Endothelial cell (in vitro differentiated cells): ENCODE data around the gene ITPK1. TPM values are rescaled to one million over a fixed set of nuclear protein-coding genes. Genes with fewer than 3 reads are reported as not detected.

Experiments
- DNase-seq: peaks from one replicate; pipeline ENCODE4 v3.0.0; 2021; ENCODE audit warnings: low spot score
- H3K27ac Mint-ChIP-seq: one replicate; pipeline ENCODE4 v1.8.0; 2021; ENCODE audit warnings: mixed read lengths, inconsistent platforms; ENCODE audit not compliant: unreplicated experiment
- H3K27me3 Mint-ChIP-seq: one replicate; pipeline ENCODE4 v1.8.0; 2021; ENCODE audit warnings: mild to moderate bottlenecking, moderate library complexity, mixed read lengths, inconsistent platforms; ENCODE audit not compliant: unreplicated experiment
- H3K36me3 Mint-ChIP-seq: one replicate; pipeline ENCODE4 v1.8.0; 2021; ENCODE audit warnings: mild to moderate bottlenecking, low read depth, mixed read lengths, inconsistent platforms; ENCODE audit not compliant: unreplicated experiment
- H3K4me1 Mint-ChIP-seq: one replicate; pipeline ENCODE4 v1.8.0; 2021; ENCODE audit warnings: mild to moderate bottlenecking, mixed read lengths, inconsistent platforms; ENCODE audit not compliant: unreplicated experiment
- H3K4me3 Mint-ChIP-seq: one replicate; pipeline ENCODE4 v1.8.0; 2021; ENCODE audit warnings: mild to moderate bottlenecking, mixed read lengths, inconsistent platforms; ENCODE audit not compliant: unreplicated experiment
- H3K9me3 Mint-ChIP-seq: one replicate; pipeline ENCODE4 v1.8.0; 2021; ENCODE audit warnings: mixed read lengths, inconsistent platforms; ENCODE audit not compliant: unreplicated experiment
- CTCF ChIP-seq: fragments of 200-600 bp; sonication (generic); IDR thresholded peaks from one replicate; pipeline ENCODE4 v1.5.0; 2021; ENCODE audit warnings: antibody characterized with exemption; ENCODE audit not compliant: unreplicated experiment
- total RNA-seq: library from RNA; stranded (reverse); fragmentation: NEBNext Ultra II Directional; extraction: Animal tissue kit (Norgen Biotek cat#: 25700); gene quantifications from one replicate; pipeline ENCODE4 v1.2.1, GENCODE V29; 2021; ENCODE audit not compliant: unreplicated experiment

Gene ITPK1
- total RNA-seq, 1 donor from 2014 or later = 39.2 TPM

GRCh38 chr14:93046705-93047050 is 69.0 kb downstream of the ITPK1 start:
- no peaks in the 10 kb centered on the region for H3K9me3 Mint-ChIP-seq
- DNase-seq = no peak
- H3K36me3 Mint-ChIP-seq = no peaks in the 10 kb centered on the region
- peaks cover 12% of the 10 kb centered on the region for H3K27me3 Mint-ChIP-seq
- no peak for TF ChIP-seq CTCF
- H3K4me1 Mint-ChIP-seq = peaks cover 51% of the 10 kb centered on the region
- H3K27ac Mint-ChIP-seq = no peak overlapping the region
- no peak overlapping the region for H3K4me3 Mint-ChIP-seq

- peaks cover 51% of the 10 kb centered on the region for H3K4me1 Mint-ChIP-seq
- DNase-seq = no peak
- H3K27me3 Mint-ChIP-seq = peaks cover 12% of the 10 kb centered on the region
- no peak for TF ChIP-seq CTCF
- no peak overlapping the region for H3K27ac Mint-ChIP-seq
- H3K9me3 Mint-ChIP-seq = no peaks in the 10 kb centered on the region
- no peaks in the 10 kb centered on the region for H3K36me3 Mint-ChIP-seq
- H3K4me3 Mint-ChIP-seq = no peak overlapping the region
These were observed 69.6 kb downstream of the ITPK1 start for GRCh38 chr14:93045965-93046704.

- H3K4me1 Mint-ChIP-seq = peaks cover 48% of the 10 kb centered on the region
- no peaks in the 10 kb centered on the region for H3K9me3 Mint-ChIP-seq
These were observed 70.5 kb downstream of the ITPK1 start for GRCh38 chr14:93045211-93045674.

GRCh38 chr14:93044556-93044955 is 71.2 kb downstream of the ITPK1 start:
- H3K27ac Mint-ChIP-seq = no peak overlapping the region
- H3K4me1 Mint-ChIP-seq = peaks cover 41% of the 10 kb centered on the region
- DNase-seq = no peak

More at GRCh38 chr14:93045211-93045674, 70.5 kb downstream of the ITPK1 start:
- H3K27me3 Mint-ChIP-seq = peaks cover 12% of the 10 kb centered on the region
- no peak overlapping the region for H3K4me3 Mint-ChIP-seq
- TF ChIP-seq CTCF = no peak
- H3K27ac Mint-ChIP-seq = peak overlapping the region; percentile 42
- DNase-seq = no peak
- H3K36me3 Mint-ChIP-seq = no peaks in the 10 kb centered on the region

More at GRCh38 chr14:93044556-93044955, 71.2 kb downstream of the ITPK1 start:
- H3K4me3 Mint-ChIP-seq = no peak overlapping the region
- TF ChIP-seq CTCF = no peak
- no peaks in the 10 kb centered on the region for H3K36me3 Mint-ChIP-seq
- H3K9me3 Mint-ChIP-seq = no peaks in the 10 kb centered on the region
- peaks cover 12% of the 10 kb centered on the region for H3K27me3 Mint-ChIP-seq
